Ovary (tissue), 9 donors: ENCODE measurements around the gene DRAXIN. TPM values are rescaled to one million over a fixed set of nuclear protein-coding genes. Genes with fewer than 3 reads are reported as not detected.

Experiments
- DNase-seq, 5 donors: peaks; one replicate each; pipeline ENCODE4 v3.0.0-alpha.2; 2019 to 2020
- H3K27ac ChIP-seq, 2 donors: fragments of 200-600 bp; one replicate each; pipeline versions ENCODE4 v1.5.1 to v1.8.0; 2019 to 2022
- H3K27me3 ChIP-seq: fragments of 200-600 bp; one replicate; pipeline ENCODE4 v1.8.0; 2022
- H3K36me3 ChIP-seq: fragments of 200-600 bp; sonication (generic); one replicate; pipeline ENCODE4 v1.5.1; 2019
- H3K4me1 ChIP-seq: one replicate; pipeline ENCODE4 v1.8.1; 2013; ENCODE audit warnings: mild to moderate bottlenecking, moderate library complexity; ENCODE audit not compliant: insufficient read depth
- H3K4me3 ChIP-seq: fragments of 200-600 bp; sonication (generic); one replicate; pipeline ENCODE4 v1.5.1; 2017
- H3K9me3 ChIP-seq, 2 donors: fragments of 200-600 bp in 1 of 2; sonication (generic) in 1 of 2; one replicate each; pipeline versions ENCODE4 v1.5.1 to v1.8.1; 2013 to 2019; ENCODE audit warnings: mild to moderate bottlenecking in 1 of 2, moderate library complexity in 1 of 2
- EP300 ChIP-seq: sonication (generic); formaldehyde crosslinking; IDR thresholded peaks from one replicate; pipeline ENCODE4 v1.6.1; 2017; ENCODE audit warnings: antibody characterized with exemption
- POLR2A ChIP-seq: fragments of 450-650 bp; IDR thresholded peaks from one replicate; pipeline ENCODE4 v1.6.1; 2017; ENCODE audit warnings: antibody characterized with exemption, mild to moderate bottlenecking, moderate library complexity
- WGBS, 3 donors: extraction: QIAGEN DNeasy Blood & Tissue Kit in 1 of 3; methylation state at CpG; one replicate each; pipeline versions ENCODE4 v1.1.5 to v1.1.7; 2013 to 2017; 5-methylcytosine and 5-hydroxymethylcytosine counted together
- intact Hi-C, 4 donors: fragments of 100-400 bp; cut with DNase I; formaldehyde crosslinking; loops; one replicate each; pipeline versions ENCODE4 v1.11.0 to v1.15.1; 2022 to 2023
- polyA plus RNA-seq, 2 donors: library from polyadenylated mRNA; stranded (reverse); fragments of 200-250 nt in 1 of 2; fragments of 350-450 nt in 1 of 2; fragmentation: Illumina TruSeq in 1 of 2; extraction: RNeasy Lipid Tissue Mini Kit (QIAGEN cat#74804) in 1 of 2; gene quantifications; one replicate each; pipeline ENCODE4 v1.2.3, GENCODE V29; 2013 to 2014
- total RNA-seq, 7 donors: library from RNA; depleted of rRNA in 2 of 7; stranded (reverse); fragments of >200 nt in 2 of 7; fragmentation: NEBNext Ultra II Directional in 3 of 7; extraction: Animal tissue kit (Norgen Biotek cat#: 25700) in 3 of 7; gene quantifications; one replicate each; pipeline versions ENCODE4 v1.1.0 to v1.2.4, GENCODE V29; 2016 to 2023
- TF ChIP-seq, protein P1 (sequence below), 3 donors: fragments of 450-650 bp in 2 of 3; fragments of 200-600 bp in 1 of 3; IDR thresholded peaks; one replicate each; pipeline versions ENCODE4 v1.5.1 to v1.8.0; 2016 to 2022; ENCODE audit warnings: antibody characterized with exemption in 3 of 3, mild to moderate bottlenecking in 1 of 3
- donor health status: DM: no; HTN: no; CAD: no; lungs with moderate emphysema.
- donor health status: DM: no; HTN: no; CAD: no.
- donor health status: Bipolar disorder and iron deficiency.
- donor health status: DM: yes; HTN: yes; CAD: no.
- donor health status: DM: no; HTN: no; CAD: no.
- donor health status: DM: yes; HTN: yes; CAD: no.

The DRAXIN gene
- total and polyA plus RNA-seq, 9 donors: under 0.01 to 0.33 (median 0.05) TPM; not detected in 2

- Histone ChIP-seq H3K9me3 (no peaks in the 10 kb centered on the region), H3K4me1 (no peaks in the 10 kb centered on the region), H3K36me3 (no peaks in the 10 kb centered on the region), H3K27me3 (no peaks in the 10 kb centered on the region), H3K27ac (no peak overlapping the region), H3K4me3 (no peak overlapping the region)
- intact Hi-C loops: no loop called here
- DNase-seq: no peak
- WGBS, 3 donors: 61 to 69% (median 61%) methylated on average over 15 of the region's 15 CpGs
- TF ChIP-seq POLR2A (no peak), EP300 (no peak)
- TF ChIP-seq, protein P1, sequence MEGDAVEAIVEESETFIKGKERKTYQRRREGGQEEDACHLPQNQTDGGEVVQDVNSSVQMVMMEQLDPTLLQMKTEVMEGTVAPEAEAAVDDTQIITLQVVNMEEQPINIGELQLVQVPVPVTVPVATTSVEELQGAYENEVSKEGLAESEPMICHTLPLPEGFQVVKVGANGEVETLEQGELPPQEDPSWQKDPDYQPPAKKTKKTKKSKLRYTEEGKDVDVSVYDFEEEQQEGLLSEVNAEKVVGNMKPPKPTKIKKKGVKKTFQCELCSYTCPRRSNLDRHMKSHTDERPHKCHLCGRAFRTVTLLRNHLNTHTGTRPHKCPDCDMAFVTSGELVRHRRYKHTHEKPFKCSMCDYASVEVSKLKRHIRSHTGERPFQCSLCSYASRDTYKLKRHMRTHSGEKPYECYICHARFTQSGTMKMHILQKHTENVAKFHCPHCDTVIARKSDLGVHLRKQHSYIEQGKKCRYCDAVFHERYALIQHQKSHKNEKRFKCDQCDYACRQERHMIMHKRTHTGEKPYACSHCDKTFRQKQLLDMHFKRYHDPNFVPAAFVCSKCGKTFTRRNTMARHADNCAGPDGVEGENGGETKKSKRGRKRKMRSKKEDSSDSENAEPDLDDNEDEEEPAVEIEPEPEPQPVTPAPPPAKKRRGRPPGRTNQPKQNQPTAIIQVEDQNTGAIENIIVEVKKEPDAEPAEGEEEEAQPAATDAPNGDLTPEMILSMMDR (IDR thresholded peaks at IDR 0.05): no peak
Measured at GRCh38 chr1:11701981-11702803, 10.7 kb downstream of the DRAXIN start.

DNA sequence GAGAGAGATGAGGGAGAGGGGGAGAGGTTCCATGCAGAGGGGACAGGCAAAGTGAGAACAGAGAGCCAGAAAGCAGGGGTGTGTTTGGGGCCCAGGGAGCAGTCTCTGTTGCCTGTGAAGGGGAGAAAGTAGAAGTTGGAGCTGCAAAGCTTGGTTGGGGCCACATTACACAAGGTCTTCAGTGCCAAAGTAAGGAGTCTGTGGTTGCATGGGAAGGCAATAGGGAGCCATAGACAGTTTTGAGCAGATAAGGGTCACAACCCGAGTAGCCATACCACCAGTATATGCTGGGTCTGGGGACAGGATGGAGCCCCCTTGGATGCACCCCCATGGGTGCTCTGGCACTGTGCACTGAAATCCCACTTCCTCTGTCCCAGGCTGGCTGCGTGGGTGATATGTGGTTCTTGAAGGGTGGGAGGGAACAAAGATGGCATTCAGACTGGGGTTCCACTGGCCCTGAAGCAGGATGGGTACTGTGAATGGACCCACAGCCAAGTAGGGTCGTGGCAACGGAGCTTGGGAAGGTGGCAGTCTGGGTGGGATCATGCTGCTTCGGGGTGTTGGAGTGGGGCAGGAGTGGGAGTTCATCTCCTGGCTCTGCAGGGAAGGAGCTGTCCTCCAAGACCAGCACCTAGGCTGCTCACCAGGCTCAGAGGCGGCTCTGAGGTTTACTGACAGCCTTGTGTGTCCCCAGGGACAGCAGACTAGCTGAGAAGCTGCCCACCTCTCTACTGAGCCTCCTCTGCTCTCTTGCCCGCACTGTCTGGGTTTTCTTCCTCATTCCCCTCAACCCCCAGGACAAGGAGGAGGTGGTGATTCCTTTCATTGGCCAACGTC, 12.1 kb downstream of the DRAXIN start:
- Histone ChIP-seq H3K4me1 (no peaks in the 10 kb centered on the region), H3K27me3 (no peaks in the 10 kb centered on the region), H3K9me3 (no peaks in the 10 kb centered on the region), H3K4me3 (no peak overlapping the region), H3K27ac (no peak overlapping the region), H3K36me3 (no peaks in the 10 kb centered on the region)
- DNase-seq: no peak
- TF ChIP-seq EP300: no peak
- TF ChIP-seq POLR2A: no peak
- TF ChIP-seq, protein P1 (IDR thresholded peaks at IDR 0.05): no peak
- intact Hi-C loops: no loop called here
- WGBS, 3 donors: 53 to 65% (median 53%) methylated on average over 8 of the region's 8 CpGs

DNA sequence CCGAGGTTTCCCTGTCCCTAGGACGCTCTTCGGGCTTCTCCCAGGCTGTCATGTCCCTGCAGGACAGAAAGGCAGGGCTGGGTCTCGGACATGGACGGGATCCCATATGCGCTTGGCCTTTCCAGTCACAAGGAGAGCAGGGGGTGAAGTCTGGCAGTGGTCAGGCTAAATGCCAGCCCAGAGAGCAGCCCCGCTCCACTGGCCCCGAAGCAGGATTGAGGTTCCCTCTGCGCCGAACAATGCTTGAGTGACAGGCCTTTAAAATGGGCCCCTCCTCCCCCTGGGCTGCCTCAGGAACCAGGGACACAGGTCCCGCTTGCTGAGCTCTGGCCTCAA, 12.7 kb downstream of the DRAXIN start:
- WGBS, 3 donors: 70 to 73% (median 73%) methylated on average over 11 of the region's 11 CpGs
- Histone ChIP-seq H3K9me3 (no peaks in the 10 kb centered on the region), H3K27ac (no peak overlapping the region), H3K4me3 (no peak overlapping the region), H3K36me3 (no peaks in the 10 kb centered on the region), H3K4me1 (no peaks in the 10 kb centered on the region), H3K27me3 (no peaks in the 10 kb centered on the region)
- no peak for DNase-seq
- intact Hi-C loops: no loop called here
- TF ChIP-seq POLR2A (no peak), EP300 (no peak)
- TF ChIP-seq, protein P1 (IDR thresholded peaks at IDR 0.05): no peak

DNA sequence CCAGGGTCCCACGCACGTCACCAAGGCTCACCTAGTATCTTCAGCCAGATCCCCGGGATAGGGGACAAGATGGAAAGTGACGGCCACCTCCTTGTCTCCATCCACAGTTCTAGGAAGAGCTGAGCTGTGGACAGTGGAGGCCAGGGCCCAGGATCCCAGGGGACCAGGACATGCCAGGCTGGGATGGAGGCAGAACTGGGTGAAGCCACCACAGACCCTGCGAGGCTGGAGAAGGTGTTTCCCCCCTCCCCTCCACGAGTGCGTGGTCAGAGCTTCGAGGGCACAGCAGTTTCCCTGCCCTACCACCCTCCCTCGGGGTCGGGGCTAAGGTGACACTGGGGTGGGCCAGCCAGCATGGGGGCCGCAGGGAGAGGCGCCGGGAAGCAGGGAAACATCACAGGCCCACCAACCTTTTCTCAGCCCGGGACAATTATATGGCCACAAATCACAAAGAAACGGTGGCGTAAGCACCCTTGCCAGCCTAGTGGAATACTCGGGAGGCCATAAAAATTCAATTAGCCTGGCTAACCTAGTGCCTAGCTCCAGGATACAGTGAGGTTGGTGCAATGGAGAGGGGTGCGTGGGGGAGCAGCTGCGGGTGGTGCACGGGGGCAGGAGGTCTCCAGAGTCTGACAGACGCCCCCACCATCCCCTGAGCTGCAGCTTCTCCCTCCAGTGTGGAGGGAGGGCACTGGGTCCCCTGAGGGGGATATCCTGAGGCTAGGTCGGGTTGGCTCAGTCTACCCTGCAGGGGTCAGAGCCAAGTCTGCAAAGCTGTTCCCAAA, 13.4 kb downstream of the DRAXIN start:
- Histone ChIP-seq H3K36me3 (no peaks in the 10 kb centered on the region), H3K4me3 (no peak overlapping the region), H3K4me1 (no peaks in the 10 kb centered on the region), H3K27me3 (no peaks in the 10 kb centered on the region), H3K27ac (no peak overlapping the region), H3K9me3 (no peaks in the 10 kb centered on the region)
- intact Hi-C loops: no loop called here
- 49 to 58% (median 53%) methylated on average over 22 of the region's 22 CpGs for WGBS, 3 donors
- no peak for DNase-seq
- TF ChIP-seq EP300 (no peak), POLR2A (no peak)
- TF ChIP-seq, protein P1 (IDR thresholded peaks at IDR 0.05): no peak
